ENCODE results near the gene GSAP. TPM values are rescaled to one million over a fixed set of nuclear protein-coding genes. Genes with fewer than 3 reads are reported as not detected.
A peak's percentile ranks its signal among the peaks of the same experiment; 100 is the strongest.

Gene GSAP
- polyA plus RNA-seq, 1 of the 3 experiments (the other 2 are of a cell fraction), result 5.9 TPM

GRCh38 chr7:77321300-77321699 is 94.8 kb downstream of the GSAP start:
- 56% methylated on average over 2 of the region's 2 CpGs for WGBS (ENCODE audit: low lambda C conversion rate)
- ChIA-PET POLR2A (no interaction called here), CTCF (interaction anchor here (1.5 to 4.8 kb wide), 3 partner anchors 11 to 74 kb away, joined by 3 to 34 read pairs (median 16); no protein-coding TSS in a partner anchor)
- peak overlapping the region in 1 of 2 experiments; percentile 11; a peak in 1 of 4 replicates for H3K27ac ChIP-seq (ENCODE audit: low read depth in 2 of 2, low read length in 1 of 2)
- no peak overlapping the region for H2AFZ ChIP-seq (ENCODE audit: low read depth)
- H3K4me2 ChIP-seq, result no peak overlapping the region
- H3K9me3 ChIP-seq, result no peaks in the 10 kb centered on the region
- TF ChIP-seq TCF12 (IDR thresholded peaks at IDR 0.05) (peak; percentile 31; the same call in 1 of the 2 replicates), PBX3 (IDR thresholded peaks at IDR 0.05) (no peak)
- peaks cover 6 to 8% of the 10 kb centered on the region in 2 experiments; a peak in 1 of 4 replicates for H3K4me1 ChIP-seq (ENCODE audit: control insufficient read depth in 1 of 2, insufficient read depth in 2 of 2, low read depth in 1 of 2, low read length in 1 of 2)
- no peak for DNase-seq
- no peaks in the 10 kb centered on the region for H3K9me2 ChIP-seq
- H3K79me2 ChIP-seq (ENCODE audit: insufficient read depth), result no peaks in the 10 kb centered on the region
- H3K9ac ChIP-seq, result no peak overlapping the region
- H4K20me1 ChIP-seq (ENCODE audit: insufficient read depth), result no peaks in the 10 kb centered on the region
- no peak overlapping the region for H3K4me3 ChIP-seq (ENCODE audit: low read depth in 2 of 2, low read length in 1 of 2)
- H3K36me3 ChIP-seq (replicated peaks in 1 of 2; ENCODE audit: control insufficient read depth in 1 of 2, insufficient read depth in 2 of 2, low read length in 1 of 2), result no peaks in the 10 kb centered on the region
- no peaks in the 10 kb centered on the region for H3F3A ChIP-seq (replicated peaks; ENCODE audit: insufficient read depth)
- no peaks in the 10 kb centered on the region for H3K27me3 ChIP-seq (ENCODE audit: insufficient read depth)

DNA sequence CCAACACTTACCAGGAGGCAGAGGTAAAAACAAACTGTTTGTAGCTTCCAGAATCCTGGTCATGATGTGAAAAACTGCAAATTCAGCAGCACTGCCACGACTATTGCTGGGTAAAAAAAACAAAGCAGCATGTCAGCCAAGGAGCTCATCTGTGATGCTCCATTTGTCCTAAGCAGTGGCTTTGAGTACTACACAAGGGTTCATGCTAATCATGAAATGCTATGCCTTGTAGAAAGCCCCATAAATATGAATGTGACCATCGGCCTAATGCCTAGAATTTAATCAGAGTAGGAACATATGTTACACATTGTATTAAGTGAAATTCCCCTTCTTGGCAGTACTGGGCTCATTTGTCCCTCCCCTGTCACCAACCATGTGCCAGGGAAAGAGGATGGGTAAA is 95.4 kb downstream of the GSAP start:
- ChIA-PET POLR2A (no interaction called here), CTCF (interaction anchor here (0.6 to 4.8 kb wide), 5 partner anchors 12 to 119 kb away, joined by 3 to 34 read pairs (median 3); no protein-coding TSS in a partner anchor)
- Histone ChIP-seq H3K4me2 (no peak overlapping the region), H3F3A (replicated peaks; ENCODE audit: insufficient read depth) (no peaks in the 10 kb centered on the region), H3K9me2 (no peaks in the 10 kb centered on the region), H3K79me2 (ENCODE audit: insufficient read depth) (no peaks in the 10 kb centered on the region), H3K27ac (ENCODE audit: low read depth in 2 of 2, low read length in 1 of 2) (peak overlapping the region in 1 of 2 experiments; percentile 11; a peak in 1 of 4 replicates), H3K36me3 (replicated peaks in 1 of 2; ENCODE audit: control insufficient read depth in 1 of 2, insufficient read depth in 2 of 2, low read length in 1 of 2) (no peaks in the 10 kb centered on the region), H3K4me1 (ENCODE audit: control insufficient read depth in 1 of 2, insufficient read depth in 2 of 2, low read depth in 1 of 2, low read length in 1 of 2) (peaks cover under 1 to 8% of the 10 kb centered on the region in 2 experiments; a peak in 1 of 4 replicates), H3K9me3 (no peaks in the 10 kb centered on the region), H2AFZ (ENCODE audit: low read depth) (no peak overlapping the region), H3K27me3 (ENCODE audit: insufficient read depth) (no peaks in the 10 kb centered on the region), H4K20me1 (ENCODE audit: insufficient read depth) (no peaks in the 10 kb centered on the region), H3K4me3 (ENCODE audit: low read depth in 2 of 2, low read length in 1 of 2) (no peak overlapping the region), H3K9ac (no peak overlapping the region)
- TF ChIP-seq MEF2A (IDR thresholded peaks at IDR 0.05; ENCODE audit: borderline replicate concordance, low read depth), result no peak
- no peak for TF ChIP-seq SIN3A (IDR thresholded peaks at IDR 0.05; ENCODE audit: borderline replicate concordance, low read depth, low read length)
- TF ChIP-seq TCF12 (IDR thresholded peaks at IDR 0.05), result no peak
- no peak for TF ChIP-seq GABPA (IDR thresholded peaks at IDR 0.05; ENCODE audit: low read depth)
- no peak for TF ChIP-seq FOXJ3 (CRISPR knock-in tag; IDR thresholded peaks at IDR 0.05)
- TF ChIP-seq YY1 (IDR thresholded peaks at IDR 0.05; ENCODE audit: low read depth), result no peak
- no peak for TF ChIP-seq USF1 (IDR thresholded peaks at IDR 0.05; ENCODE audit: borderline replicate concordance, low read depth)
- WGBS (ENCODE audit: low lambda C conversion rate), result 54% methylated on average over 2 of the region's 2 CpGs
- DNase-seq, result no peak

- no peaks in the 10 kb centered on the region for H3K9me2 ChIP-seq
- H3K36me3 ChIP-seq (replicated peaks in 1 of 2; ENCODE audit: control insufficient read depth in 1 of 2, insufficient read depth in 2 of 2, low read length in 1 of 2), result no peaks in the 10 kb centered on the region
- no peak overlapping the region for H3K4me2 ChIP-seq
- TF ChIP-seq MEF2A (IDR thresholded peaks at IDR 0.05; ENCODE audit: borderline replicate concordance, low read depth), result no peak
- TF ChIP-seq TEAD4 (IDR thresholded peaks at IDR 0.05; ENCODE audit: borderline replicate concordance, insufficient read depth), result no peak
- peak; percentile 69; the same call in 1 of the 2 replicates for TF ChIP-seq NFIC (IDR thresholded peaks at IDR 0.05; ENCODE audit: borderline replicate concordance)
- no peaks in the 10 kb centered on the region for H3K9me3 ChIP-seq
- DNase-seq, result no peak
- no peaks in the 10 kb centered on the region for H3K79me2 ChIP-seq (ENCODE audit: insufficient read depth)
- H2AFZ ChIP-seq (ENCODE audit: low read depth), result no peak overlapping the region
- H3K4me1 ChIP-seq (ENCODE audit: control insufficient read depth in 1 of 2, insufficient read depth in 2 of 2, low read depth in 1 of 2, low read length in 1 of 2), result peaks cover 0 to 8% of the 10 kb centered on the region in 2 experiments; a peak in 1 of 4 replicates
- CTCF ChIA-PET, result interaction anchor here (0.6 to 4.8 kb wide), 4 partner anchors 12 to 120 kb away, joined by 3 to 34 read pairs (median 10); no protein-coding TSS in a partner anchor
- H3K4me3 ChIP-seq (ENCODE audit: low read depth in 2 of 2, low read length in 1 of 2), result no peak overlapping the region
- WGBS (ENCODE audit: low lambda C conversion rate), result 74% methylated on average over 4 of the region's 4 CpGs
- H3F3A ChIP-seq (replicated peaks; ENCODE audit: insufficient read depth), result no peaks in the 10 kb centered on the region
- no peak overlapping the region for H3K9ac ChIP-seq
- no peaks in the 10 kb centered on the region for H4K20me1 ChIP-seq (ENCODE audit: insufficient read depth)
- POLR2A ChIA-PET, result no interaction called here
- no peak overlapping the region for H3K27ac ChIP-seq (ENCODE audit: low read depth in 2 of 2, low read length in 1 of 2)
- H3K27me3 ChIP-seq (ENCODE audit: insufficient read depth), result no peaks in the 10 kb centered on the region
Observed at GRCh38 chr7:77320137-77320536, 96.0 kb downstream of the GSAP start.
